GM19455 (cell line): Measurements from ENCODE around the gene SAMM50.

Experiments used
- ATAC-seq: cut with Tn5 transposase; IDR thresholded peaks from one replicate; pipeline ENCODE4 v1.9.1; 2021; ENCODE audit not compliant: unreplicated experiment

Gene SAMM50

DNA sequence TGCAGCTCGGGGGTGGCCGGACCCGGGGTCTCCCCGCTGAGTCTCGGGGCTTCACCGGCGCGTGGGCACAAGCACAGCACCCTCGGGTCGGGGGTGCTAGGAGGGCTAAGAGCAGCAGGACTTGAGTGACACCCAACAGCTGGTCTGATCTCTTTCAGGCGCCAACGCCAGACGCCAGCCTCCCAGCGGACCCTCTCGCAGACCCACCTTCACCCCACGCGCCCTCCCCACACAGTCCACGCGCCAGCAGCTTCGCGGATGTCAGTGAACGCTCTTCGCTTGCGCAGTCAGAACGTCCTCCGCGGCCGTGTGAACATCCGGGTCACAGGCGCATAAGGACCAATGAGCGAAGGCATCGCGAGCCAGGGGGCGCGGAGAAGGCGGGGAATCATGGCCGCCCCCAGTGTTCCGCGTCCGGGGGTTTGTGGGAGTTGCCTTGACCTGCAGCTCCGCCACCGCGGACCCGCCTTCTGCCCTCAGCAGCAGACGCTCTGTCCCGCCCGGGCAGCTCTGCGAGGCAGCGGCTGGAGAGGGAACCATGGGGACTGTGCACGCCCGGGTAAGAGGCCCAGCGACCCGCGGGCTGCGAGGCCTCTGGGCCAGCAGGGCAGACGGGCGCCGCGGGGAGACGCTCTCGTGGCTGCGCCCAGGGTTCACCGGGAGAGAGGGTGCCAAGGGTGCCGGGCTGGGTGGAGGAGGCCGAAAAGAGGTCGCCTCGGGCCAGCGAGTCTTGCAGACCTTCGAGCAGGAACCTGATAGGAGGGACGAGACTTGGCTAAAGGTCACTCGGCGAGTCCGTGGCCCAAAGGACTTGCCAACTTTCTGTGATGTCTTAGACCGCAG is at the start of gene SAMM50:
TSS of gene SAMM50 (plus strand) at position 403 of the 843 bp plus-strand sequence. CDS start at position 539, 136 bp downstream.
- ATAC-seq: peak; percentile 84

DNA sequence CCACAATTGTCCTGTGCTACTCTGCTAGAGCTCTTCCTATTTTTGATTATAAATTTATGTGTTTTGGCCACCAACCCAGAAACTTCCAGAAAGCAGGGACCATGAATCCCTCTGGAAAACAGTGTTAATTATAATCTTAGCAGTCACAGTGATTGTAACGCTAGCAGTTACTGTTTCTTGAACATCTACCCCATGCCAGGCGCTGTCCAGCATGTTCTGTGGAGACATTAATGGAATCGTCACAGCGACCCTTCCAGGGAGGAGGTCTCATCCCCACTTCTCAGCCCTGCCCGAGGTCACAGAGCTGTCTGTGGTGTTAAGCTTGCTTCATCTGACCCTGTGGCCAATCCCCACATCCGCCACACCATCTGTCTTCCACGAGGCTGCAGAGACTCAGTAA is 49.6 kb upstream of the SAMM50 start:
- no peak for ATAC-seq

DNA sequence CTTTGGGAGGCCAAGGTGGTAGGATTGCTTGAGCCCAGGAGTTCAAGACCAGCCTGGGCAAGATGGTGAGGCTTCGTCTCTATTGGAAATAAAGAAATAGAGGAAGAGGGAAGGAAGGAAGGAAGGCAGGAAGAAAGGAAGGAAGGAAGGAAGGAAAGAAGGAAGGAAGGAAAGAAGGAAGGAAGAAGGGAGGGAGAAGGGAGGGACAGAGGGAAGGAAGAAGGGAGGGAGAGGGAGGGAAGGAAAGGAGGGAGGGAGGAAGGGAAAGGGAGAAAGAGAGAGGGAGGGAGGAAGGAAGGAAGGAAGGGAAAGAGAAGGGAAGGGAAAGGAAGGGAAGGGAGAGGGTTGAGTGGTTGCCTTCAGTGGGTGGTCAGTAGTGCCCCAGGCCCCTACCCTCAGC is 45.5 kb upstream of the SAMM50 start:
- no peak for ATAC-seq

DNA sequence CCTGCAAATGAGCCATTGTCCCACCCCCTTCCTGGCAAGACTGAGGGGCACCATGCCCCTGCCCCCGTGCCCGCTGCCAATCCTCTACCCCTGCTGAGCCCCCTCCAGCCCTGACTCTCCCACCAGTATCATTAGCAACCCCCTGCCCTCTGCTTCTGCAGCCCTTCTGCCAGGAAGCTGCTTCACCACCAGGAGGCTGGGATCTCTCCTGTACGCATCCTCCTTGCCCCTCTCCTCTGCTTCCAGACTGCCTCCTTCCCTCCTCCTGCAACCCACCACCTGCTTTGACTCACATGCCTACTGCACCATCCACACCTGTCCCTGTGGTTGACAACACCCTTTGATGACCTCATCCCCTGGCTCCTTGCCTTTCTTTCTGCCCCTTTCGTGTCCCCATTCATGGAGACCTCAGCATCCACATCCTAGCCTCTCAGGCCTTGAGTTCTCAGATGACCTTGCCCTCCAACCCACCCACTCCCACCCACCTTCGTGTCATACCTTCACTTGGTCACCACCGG is 45.0 kb upstream of the SAMM50 start:
- ATAC-seq: no peak

DNA sequence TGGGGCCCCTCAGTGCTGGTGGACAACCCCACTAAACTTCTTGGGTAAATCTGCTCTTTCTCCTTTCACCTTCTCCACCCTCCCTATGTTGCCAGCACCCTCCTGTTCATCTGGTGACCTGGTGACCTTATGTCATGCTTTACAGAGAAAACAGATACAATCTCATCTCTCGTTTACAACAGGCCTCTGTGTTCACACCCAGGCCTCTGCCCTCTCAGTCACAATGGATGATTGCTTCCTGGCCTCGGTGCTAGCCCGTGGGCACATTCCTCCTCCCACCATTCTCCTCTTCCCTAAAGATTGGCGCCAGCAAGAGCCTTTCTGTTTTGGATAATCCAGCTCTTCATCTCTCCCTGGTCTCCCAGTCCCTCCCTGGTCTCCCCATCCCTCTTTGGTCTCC is 43.9 kb upstream of the SAMM50 start:
- no peak for ATAC-seq

DNA sequence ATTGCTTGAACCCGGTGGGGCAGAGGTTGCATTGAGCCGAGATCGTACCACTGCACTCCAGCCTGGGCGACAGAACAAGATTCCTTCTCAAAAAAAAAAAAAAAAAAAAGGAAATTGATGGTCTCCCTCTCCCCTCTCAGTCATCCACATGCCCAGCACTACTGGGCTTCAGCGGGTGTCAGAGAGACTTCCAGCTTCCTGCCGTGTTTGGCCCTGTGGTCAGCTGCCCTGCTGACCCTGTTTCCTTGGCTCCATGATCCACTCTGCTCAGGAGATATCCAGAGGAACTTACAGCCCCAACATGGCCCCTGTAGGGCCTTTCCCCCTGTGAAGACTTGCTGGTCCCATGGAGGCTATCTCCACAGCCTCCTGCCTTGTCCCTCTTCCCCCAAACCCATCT is 37.7 kb upstream of the SAMM50 start:
- ATAC-seq: no peak

DNA sequence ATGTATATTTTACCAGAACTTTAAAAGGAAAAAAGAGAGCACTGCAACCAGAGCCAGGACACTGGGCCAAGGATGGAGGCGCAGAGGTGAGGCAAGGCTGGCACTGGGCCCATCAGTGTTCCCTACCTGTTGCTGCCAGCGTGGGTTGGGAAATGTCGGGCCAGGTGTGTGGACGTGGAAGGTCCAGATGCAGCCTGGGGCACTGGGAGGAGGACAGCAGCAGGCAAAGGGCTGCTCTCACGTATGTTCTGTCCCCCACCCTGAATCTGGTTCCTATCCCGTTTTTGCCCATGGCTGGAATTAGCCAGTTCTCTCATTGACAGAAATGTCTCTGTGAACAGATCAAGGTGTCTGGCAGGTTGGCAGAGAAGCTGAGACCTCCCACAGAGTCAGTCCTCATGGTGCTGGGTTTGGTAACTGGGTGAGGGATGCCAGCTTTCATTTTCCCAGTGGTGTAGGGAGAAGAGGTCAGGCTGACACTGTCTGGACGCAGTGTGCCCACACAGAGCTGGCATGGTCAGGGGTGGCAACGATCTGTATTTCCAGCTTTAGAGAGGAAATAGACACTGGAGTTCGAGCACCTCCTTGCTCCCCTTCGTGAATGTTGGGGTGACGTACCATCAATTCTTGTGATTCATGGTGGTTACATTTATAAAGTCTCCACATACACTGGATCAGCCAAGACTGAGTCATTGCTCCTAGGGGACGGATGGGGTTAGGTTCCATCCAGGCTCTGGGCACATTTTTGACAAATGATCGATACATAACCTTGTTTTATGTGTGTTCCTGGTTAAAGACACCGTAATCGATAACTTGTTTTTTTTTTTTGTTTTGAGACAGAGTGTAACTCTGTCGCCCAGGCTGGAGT is 35.9 kb upstream of the SAMM50 start:
- no peak for ATAC-seq

DNA sequence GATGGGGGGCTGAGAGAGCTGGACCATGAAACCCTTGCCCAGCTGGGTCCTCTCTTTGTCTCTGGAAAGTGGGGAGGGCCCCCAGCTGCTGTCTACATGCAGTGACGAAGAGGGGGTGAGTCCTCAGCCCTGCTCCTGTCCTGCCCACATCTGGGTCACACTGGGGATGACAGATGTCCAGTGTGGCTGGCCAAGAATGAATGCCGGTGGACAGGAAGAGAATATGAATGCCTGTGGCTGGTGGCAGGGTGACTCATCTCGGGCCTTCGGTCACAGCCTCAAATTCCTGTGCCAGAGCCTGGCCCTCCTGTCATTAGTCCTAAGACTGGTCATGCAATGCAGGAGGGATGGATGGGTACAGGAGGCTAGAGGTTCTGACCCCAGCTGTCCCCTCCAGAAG is 33.9 kb upstream of the SAMM50 start:
- ATAC-seq: no peak

DNA sequence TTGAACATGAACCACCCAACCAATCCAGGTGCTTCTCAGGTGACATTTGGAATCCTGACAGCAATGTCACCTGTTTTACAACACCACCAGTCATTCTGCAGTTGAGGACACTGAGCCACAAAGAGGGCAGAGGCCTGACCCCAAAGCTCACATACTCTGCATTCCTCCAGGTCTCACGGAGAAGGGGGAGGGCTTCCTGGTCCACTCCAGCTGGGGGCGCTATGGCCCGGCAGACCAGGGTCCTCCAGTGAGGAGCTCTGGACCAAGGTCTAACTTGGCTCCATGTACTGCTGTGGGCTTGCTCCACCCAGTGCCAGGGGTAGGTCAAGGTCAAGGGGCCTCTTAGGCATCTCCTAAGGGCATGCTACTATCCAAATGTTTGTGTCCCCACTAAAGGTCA is 33.1 kb upstream of the SAMM50 start:
- ATAC-seq: no peak

DNA sequence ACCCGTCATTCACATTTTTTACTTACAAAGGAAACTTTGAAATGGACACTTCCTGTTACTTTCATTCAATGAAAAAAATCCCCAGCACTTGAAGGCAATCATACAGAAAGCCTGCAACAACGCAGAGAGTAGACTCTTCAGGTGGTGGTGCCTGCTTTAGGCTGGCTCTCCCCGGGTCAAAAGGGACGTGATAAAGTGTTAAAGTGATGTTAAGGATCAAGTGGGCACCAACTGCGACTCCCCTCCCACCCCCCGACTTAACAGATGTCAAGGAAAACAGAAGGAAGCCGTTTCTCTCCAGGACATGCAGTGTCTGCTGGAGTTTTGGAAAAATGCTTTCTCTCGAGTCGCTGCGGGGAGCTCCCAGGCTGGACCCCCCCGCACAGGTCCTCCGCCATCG is 32.1 kb upstream of the SAMM50 start:
- no peak for ATAC-seq

DNA sequence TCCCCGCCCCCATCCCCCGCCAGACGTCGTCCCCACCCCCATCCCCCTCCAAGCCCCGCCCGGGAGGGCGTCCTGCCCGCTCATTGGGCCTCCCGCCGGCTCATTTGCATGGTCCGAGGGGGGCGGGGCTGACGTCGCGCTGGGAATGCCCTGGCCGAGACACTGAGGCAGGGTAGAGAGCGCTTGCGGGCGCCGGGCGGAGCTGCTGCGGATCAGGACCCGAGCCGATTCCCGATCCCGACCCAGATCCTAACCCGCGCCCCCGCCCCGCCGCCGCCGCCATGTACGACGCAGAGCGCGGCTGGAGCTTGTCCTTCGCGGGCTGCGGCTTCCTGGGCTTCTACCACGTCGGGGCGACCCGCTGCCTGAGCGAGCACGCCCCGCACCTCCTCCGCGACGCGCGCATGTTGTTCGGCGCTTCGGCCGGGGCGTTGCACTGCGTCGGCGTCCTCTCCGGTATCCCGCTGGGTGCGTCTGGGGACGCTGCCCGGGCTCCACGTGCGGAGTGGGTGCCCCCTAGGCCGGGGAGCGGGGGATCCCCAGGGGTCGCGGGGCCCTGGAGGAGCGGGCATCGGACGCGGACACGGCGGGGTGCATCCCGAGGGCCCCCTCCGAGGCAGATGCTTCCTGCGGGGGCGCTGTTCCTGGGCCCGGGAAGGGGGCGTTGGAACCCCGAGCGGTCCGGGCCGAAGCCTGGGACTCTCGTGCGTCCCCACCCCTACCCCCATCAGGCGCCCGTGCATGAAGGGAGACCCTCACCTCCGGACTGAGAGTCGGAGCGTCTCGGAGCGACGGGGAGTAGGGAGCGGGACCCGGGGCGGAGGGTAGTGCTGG is 31.4 kb upstream of the SAMM50 start, which contains the start of gene PNPLA3:
TSS of gene PNPLA3 (plus strand) at position 175 of the 834 bp plus-strand sequence. CDS start at position 282, 107 bp downstream.
- ATAC-seq: no peak

DNA sequence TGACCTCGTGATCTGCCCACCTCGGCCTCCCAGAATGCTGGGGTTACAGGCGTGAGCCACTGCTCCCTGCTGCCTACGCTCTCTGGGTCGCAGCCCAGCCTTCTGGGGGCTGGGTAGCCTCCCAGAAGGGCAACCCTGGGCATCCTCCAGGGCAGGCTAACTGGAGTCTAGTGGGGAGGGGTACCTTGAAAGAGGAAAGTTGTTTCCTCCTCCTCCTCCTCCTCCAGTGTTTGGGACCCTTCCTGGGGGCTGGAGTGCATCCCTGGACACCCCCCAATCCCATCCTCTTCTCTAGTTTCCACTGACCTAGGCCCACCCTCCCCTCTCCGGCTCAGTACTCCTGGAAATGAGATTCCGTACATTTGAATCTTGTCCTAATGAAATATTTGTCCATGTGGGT is 30.4 kb upstream of the SAMM50 start:
- no peak for ATAC-seq

DNA sequence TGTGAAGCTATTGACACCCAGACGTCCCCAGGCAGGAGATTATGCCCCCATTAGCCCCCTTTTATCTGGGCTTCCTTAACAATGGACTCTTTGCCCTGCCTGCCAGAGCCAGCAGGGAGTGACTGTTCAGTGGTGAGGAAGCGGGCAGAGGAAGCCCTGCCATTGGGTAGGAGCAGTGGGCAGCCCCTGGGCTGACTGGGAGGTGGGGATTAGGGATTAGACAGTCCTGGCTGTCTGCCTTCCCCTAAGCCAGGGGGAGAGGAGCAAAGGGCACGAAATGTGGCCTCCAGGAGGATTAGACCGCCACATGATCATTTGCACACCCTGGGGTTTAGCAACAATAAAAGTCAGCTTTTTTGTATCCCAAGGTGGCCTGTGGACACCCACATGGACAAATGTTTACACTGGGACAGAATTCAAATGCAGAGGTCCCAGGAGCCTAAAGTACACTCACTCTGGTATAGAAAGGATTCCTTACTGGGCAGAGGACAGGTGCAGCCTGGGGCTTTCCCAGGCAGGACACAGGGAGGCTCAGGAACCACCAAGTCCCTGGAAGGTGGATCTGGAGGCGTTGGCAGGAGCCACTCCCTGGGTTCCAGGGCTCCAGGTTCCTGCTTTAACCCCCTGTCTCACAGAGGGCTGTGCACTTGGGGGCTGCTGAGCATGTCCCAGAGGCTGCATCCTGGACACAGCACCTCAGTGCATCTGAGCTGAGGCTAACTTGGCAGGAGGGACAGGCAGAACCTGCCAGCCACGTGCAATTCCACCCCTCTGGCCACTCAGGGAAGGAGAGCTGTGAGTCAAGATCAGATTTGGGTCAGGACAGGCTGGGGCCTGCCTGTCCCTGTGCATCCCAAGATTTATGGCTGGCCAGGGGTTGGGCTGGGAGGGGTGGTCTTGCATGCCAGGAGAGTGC is 29.6 kb upstream of the SAMM50 start:
- ATAC-seq: no peak

DNA sequence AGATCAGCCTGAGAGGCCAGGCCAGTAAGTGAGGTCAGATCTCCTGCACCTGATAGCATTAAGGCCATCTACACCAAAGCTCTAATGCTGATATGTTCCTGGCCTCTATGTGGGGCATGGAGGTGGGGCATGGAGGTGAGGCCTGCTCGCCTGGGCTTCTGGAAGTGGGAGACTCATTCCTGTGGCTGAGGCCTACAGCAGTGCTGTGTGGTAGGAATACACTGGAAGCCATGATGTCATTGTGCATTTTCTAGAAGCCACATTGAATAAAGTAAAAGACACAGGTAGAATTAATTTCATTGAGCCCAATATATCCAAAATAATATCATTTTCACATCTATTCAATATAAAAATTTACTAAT is 28.9 kb upstream of the SAMM50 start:
- no peak for ATAC-seq

DNA sequence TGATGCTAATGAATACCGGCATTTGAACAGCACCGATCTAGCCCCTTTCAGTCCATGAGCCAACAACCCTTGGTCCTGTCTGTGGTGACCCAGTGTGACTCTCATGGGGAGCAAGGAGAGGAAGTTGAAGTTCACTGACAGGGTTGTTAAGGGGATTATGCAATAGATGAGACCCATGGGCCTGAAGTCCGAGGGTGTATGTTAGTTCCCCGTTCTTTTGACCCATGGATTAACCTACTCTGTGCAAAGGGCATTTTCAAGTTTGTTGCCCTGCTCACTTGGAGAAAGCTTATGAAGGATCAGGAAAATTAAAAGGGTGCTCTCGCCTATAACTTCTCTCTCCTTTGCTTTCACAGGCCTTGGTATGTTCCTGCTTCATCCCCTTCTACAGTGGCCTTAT is 26.8 kb upstream of the SAMM50 start:
- ATAC-seq: no peak

DNA sequence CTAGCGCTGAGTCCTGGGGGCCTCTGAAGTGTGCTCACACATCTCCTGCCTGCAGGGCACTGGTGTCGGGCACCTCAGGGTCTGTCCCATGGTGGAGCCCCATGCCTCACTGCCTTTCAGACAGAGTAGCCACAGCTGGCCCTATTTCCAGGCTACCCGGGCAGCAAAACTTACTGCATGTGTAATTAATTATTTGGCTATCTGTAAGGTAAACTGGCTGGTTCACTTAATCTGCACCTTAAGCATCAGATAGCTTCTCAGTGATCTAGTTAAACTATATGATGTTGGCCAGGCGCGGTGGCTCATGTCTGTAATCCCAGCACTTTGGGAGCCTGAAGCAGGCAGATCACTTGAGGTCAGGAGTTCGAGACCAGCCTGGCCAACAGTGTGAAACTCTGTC is 26.3 kb upstream of the SAMM50 start:
- ATAC-seq: no peak

DNA sequence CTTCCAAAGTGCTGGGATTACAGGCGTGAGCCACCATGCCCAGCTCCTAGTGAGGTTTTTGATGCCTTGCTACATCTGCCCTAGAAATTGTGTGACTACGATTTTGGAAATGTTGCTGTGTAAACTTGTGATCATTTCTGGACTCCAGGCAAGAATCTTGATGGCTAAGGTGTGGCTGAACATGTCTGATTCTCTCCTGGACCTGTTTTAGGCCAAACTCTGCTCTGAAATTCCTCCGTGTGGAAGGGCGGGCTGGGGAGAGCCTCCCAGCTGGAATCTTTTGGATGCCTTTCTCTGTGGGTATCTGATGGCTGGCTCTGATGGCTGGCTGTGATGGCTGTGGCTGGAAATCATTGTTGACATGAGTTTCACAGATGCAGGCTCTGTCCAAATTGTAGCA is 23.5 kb upstream of the SAMM50 start:
- ATAC-seq: no peak

DNA sequence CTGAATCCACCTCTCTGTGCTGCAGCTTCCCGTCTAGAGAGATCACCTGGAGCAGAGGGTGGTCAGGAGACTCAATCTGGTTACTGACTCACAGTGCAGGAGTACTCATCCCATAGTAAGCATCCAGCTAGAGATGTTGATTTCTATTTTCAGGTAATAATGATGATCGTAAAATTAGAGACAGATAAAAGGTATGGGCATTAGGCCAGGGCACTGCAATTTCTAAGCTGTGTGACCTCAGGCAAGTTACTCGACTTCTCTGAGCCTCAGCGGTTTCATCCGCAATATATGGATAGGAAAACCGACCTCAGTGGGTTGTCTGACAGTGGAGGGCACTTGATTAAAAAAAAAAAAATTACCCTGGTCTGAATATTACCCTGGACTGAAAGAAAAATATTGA is 13.8 kb upstream of the SAMM50 start:
- ATAC-seq: no peak

DNA sequence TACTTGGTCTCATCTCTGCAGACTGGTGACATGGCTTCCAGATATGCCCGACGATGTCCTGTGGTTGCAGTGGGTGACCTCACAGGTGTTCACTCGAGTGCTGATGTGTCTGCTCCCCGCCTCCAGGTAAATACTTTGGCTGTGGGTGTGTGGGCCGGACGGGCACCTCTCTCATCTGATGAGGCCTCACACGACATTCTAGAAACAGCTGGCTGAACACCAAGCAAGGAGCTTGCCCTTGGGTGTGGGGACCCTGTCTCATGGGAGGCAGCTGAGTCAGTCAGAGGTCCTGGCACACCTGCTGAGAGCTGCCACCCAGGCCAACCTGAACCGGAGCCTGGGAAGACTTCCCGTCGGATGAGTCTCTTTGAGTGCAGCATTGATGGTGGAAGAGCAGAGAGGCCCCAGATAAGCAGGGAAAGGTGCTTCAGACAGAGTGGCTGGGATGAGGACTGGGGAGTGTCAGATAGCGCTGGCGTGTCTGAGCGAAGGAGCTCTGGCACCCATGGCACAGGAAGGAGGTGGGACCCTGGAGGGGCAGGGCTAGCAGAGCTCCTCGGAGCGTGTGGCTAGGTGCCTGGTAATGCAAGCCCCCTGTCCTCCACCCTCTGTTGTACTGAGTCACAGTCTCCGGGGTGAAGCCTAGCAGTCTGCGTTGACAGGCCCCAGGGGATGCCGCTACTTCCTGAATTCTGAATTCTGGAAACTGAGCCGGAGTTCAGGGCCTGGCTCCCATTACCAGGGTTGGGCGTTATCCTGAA is 10.4 kb upstream of the SAMM50 start:
- no peak for ATAC-seq
